ENCODE results near the gene RAI1. TPM values are rescaled to one million over a fixed set of nuclear protein-coding genes. Genes with fewer than 3 reads are reported as not detected.

The RAI1 gene
- total and polyA plus RNA-seq, 2 of the 13 experiments (the other 11 are each of a cell fraction or from before 2014, with no cell fraction given): 3.4 to 5.2 TPM

GRCh38 chr17:17836250-17836817 lies 155.1 kb downstream of the RAI1 start (continued):
- TF ChIP-seq HHEX (CRISPR knock-in tag; IDR thresholded peaks at IDR 0.05) (no peak), ZFP1 (CRISPR knock-in tag; IDR thresholded peaks at IDR 0.05) (no peak), ZNF546 (CRISPR knock-in tag; conservative IDR thresholded peaks at IDR 0.05) (peak; percentile 96), MED1 (CRISPR knock-in tag; IDR thresholded peaks at IDR 0.05) (peak; percentile 93), STAT6 (CRISPR knock-in tag; IDR thresholded peaks at IDR 0.05; ENCODE audit: borderline replicate concordance) (no peak; the same call in 1 of the 2 replicates), ZNF138 (CRISPR knock-in tag; IDR thresholded peaks at IDR 0.05; ENCODE audit: low read depth) (no peak), NFYC (CRISPR knock-in tag; IDR thresholded peaks at IDR 0.05) (no peak), SNRNP70 (IDR thresholded peaks at IDR 0.05; ENCODE audit: low read depth, low read length) (no peak), ZNF766 (CRISPR knock-in tag; IDR thresholded peaks at IDR 0.05; ENCODE audit: borderline replicate concordance) (peak; percentile 83; the same call in 1 of the 2 replicates), ZNF570 (CRISPR knock-in tag; IDR thresholded peaks at IDR 0.05; ENCODE audit: borderline replicate concordance) (no peak), STAT5B (CRISPR knock-in tag; IDR thresholded peaks at IDR 0.05) (no peak), KLF15 (CRISPR knock-in tag; IDR thresholded peaks at IDR 0.05; ENCODE audit: borderline replicate concordance) (0 out of 2 replicates have a peak, but pooled peaks have one; percentile 62), ZNF557 (CRISPR knock-in tag; IDR thresholded peaks at IDR 0.05) (no peak; the same call in 1 of the 2 replicates), CENPBD1 (CRISPR knock-in tag; IDR thresholded peaks at IDR 0.05; ENCODE audit: borderline replicate concordance, low read depth) (no peak), NFIB (CRISPR knock-in tag; IDR thresholded peaks at IDR 0.05; ENCODE audit: borderline replicate concordance) (no peak), ZZZ3 (CRISPR knock-in tag; IDR thresholded peaks at IDR 0.05; ENCODE audit: borderline replicate concordance) (no peak)
- TF ChIP-seq, protein P1, sequence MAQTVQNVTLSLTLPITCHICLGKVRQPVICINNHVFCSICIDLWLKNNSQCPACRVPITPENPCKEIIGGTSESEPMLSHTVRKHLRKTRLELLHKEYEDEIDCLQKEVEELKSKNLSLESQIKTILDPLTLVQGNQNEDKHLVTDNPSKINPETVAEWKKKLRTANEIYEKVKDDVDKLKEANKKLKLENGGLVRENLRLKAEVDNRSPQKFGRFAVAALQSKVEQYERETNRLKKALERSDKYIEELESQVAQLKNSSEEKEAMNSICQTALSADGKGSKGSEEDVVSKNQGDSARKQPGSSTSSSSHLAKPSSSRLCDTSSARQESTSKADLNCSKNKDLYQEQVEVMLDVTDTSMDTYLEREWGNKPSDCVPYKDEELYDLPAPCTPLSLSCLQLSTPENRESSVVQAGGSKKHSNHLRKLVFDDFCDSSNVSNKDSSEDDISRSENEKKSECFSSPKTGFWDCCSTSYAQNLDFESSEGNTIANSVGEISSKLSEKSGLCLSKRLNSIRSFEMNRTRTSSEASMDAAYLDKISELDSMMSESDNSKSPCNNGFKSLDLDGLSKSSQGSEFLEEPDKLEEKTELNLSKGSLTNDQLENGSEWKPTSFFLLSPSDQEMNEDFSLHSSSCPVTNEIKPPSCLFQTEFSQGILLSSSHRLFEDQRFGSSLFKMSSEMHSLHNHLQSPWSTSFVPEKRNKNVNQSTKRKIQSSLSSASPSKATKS (CRISPR knock-in tag; IDR thresholded peaks at IDR 0.05): peak; percentile 54; the same call in 1 of the 2 replicates
- TF ChIP-seq, protein P2, sequence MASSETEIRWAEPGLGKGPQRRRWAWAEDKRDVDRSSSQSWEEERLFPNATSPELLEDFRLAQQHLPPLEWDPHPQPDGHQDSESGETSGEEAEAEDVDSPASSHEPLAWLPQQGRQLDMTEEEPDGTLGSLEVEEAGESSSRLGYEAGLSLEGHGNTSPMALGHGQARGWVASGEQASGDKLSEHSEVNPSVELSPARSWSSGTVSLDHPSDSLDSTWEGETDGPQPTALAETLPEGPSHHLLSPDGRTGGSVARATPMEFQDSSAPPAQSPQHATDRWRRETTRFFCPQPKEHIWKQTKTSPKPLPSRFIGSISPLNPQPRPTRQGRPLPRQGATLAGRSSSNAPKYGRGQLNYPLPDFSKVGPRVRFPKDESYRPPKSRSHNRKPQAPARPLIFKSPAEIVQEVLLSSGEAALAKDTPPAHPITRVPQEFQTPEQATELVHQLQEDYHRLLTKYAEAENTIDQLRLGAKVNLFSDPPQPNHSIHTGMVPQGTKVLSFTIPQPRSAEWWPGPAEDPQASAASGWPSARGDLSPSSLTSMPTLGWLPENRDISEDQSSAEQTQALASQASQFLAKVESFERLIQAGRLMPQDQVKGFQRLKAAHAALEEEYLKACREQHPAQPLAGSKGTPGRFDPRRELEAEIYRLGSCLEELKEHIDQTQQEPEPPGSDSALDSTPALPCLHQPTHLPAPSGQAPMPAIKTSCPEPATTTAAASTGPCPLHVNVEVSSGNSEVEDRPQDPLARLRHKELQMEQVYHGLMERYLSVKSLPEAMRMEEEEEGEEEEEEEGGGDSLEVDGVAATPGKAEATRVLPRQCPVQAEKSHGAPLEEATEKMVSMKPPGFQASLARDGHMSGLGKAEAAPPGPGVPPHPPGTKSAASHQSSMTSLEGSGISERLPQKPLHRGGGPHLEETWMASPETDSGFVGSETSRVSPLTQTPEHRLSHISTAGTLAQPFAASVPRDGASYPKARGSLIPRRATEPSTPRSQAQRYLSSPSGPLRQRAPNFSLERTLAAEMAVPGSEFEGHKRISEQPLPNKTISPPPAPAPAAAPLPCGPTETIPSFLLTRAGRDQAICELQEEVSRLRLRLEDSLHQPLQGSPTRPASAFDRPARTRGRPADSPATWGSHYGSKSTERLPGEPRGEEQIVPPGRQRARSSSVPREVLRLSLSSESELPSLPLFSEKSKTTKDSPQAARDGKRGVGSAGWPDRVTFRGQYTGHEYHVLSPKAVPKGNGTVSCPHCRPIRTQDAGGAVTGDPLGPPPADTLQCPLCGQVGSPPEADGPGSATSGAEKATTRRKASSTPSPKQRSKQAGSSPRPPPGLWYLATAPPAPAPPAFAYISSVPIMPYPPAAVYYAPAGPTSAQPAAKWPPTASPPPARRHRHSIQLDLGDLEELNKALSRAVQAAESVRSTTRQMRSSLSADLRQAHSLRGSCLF (CRISPR knock-in tag; IDR thresholded peaks at IDR 0.05; ENCODE audit: borderline replicate concordance): peak; percentile 67; the same call in 1 of the 2 replicates

Measured in HepG2 (cell line).